Activated CD8-positive, alpha-beta memory T cell treated with anti-CD3 and anti-CD28 coated beads, Interleukin-2, amount 10 ng/mL, durations not matched to agents 7 days and 5 days (primary cell): ENCODE data around the gene SWSAP1. TPM values are rescaled to one million over a fixed set of nuclear protein-coding genes. Genes with fewer than 3 reads are reported as not detected.
A peak's percentile ranks its signal among the peaks of the same experiment; 100 is the strongest.

ENCODE experiments used
- ATAC-seq: fragments of 150-1000 bp; cut with Tn5 transposase; one replicate; pipeline ENCODE4 v1.10.0; 2021; ENCODE audit warnings: moderate library complexity
- CTCF ChIA-PET: fragments of 350-600 bp; sonication (Branson Sonifier 250); formaldehyde crosslinking; loops from one replicate; lab custom pipeline; 2021; ENCODE audit warnings: antibody characterized with exemption; lab: Charles Lee
- DNase-seq: peaks from one replicate; pipeline ENCODE4 v3.0.0-alpha.2; 2020
- H3K27ac Mint-ChIP-seq: one replicate; pipeline ENCODE4 v1.8.0; 2021; ENCODE audit warnings: mild to moderate bottlenecking, mixed read lengths
- H3K27me3 Mint-ChIP-seq: one replicate; pipeline ENCODE4 v1.8.0; 2021; ENCODE audit warnings: mixed read lengths
- H3K36me3 Mint-ChIP-seq: one replicate; pipeline ENCODE4 v1.8.0; 2021; ENCODE audit warnings: mild to moderate bottlenecking, mixed read lengths
- H3K4me1 Mint-ChIP-seq: one replicate; pipeline ENCODE4 v1.8.0; 2021; ENCODE audit warnings: mixed read lengths
- H3K4me3 Mint-ChIP-seq: one replicate; pipeline ENCODE4 v1.8.0; 2021; ENCODE audit warnings: mild to moderate bottlenecking, moderate library complexity, mixed read lengths
- H3K9me3 Mint-ChIP-seq: one replicate; pipeline ENCODE4 v1.8.0; 2022; ENCODE audit warnings: low read depth, mixed read lengths
- total RNA-seq, 2 experiments: library from RNA; stranded (reverse); gene quantifications; one replicate each; pipeline ENCODE4 v1.2.3, GENCODE V29; 2021

Gene SWSAP1
- total RNA-seq, 2 experiments from 2014 or later, result 2.6 to 3.9 TPM

GRCh38 chr19:11359421-11359820, 15.0 kb upstream of the SWSAP1 start:
- Mint-ChIP-seq H3K4me3 (no peak overlapping the region), H3K27me3 (peaks cover 9% of the 10 kb centered on the region), H3K9me3 (no peaks in the 10 kb centered on the region), H3K4me1 (peaks cover 11% of the 10 kb centered on the region), H3K27ac (no peak overlapping the region), H3K36me3 (no peaks in the 10 kb centered on the region)
- ATAC-seq (no peak), DNase-seq (no peak)
- CTCF ChIA-PET, result interaction anchor here (0.9 kb wide), 1 partner anchor 9 kb away, joined by 3 read pairs; no protein-coding TSS in a partner anchor

GRCh38 chr19:11361037-11361770, 13.3 kb upstream of the SWSAP1 start:
- ATAC-seq (peak; percentile 41), DNase-seq (no peak)
- no peak overlapping the region for H3K27ac Mint-ChIP-seq
- no peaks in the 10 kb centered on the region for H3K9me3 Mint-ChIP-seq
- peaks cover 1% of the 10 kb centered on the region for H3K4me1 Mint-ChIP-seq
- H3K36me3 Mint-ChIP-seq, result no peaks in the 10 kb centered on the region
- no peak overlapping the region for H3K4me3 Mint-ChIP-seq
- peaks cover 2% of the 10 kb centered on the region for H3K27me3 Mint-ChIP-seq
- CTCF ChIA-PET, result interaction anchor here (1.4 kb wide), 1 partner anchor 68 kb away, joined by 8 read pairs; no protein-coding TSS in a partner anchor

GRCh38 chr19:11361771-11362731, 12.4 kb upstream of the SWSAP1 start:
- CTCF ChIA-PET, result no interaction called here
- no peaks in the 10 kb centered on the region for H3K4me1 Mint-ChIP-seq
- no peaks in the 10 kb centered on the region for H3K27me3 Mint-ChIP-seq
- H3K4me3 Mint-ChIP-seq, result no peak overlapping the region
- DNase-seq (no peak), ATAC-seq (no peak)
- no peak overlapping the region for H3K27ac Mint-ChIP-seq
- H3K36me3 Mint-ChIP-seq, result no peaks in the 10 kb centered on the region
- no peaks in the 10 kb centered on the region for H3K9me3 Mint-ChIP-seq

- H3K4me1 Mint-ChIP-seq, result no peaks in the 10 kb centered on the region
- H3K4me3 Mint-ChIP-seq, result no peak overlapping the region
- no peak overlapping the region for H3K27ac Mint-ChIP-seq
- ATAC-seq, result no peak
- H3K36me3 Mint-ChIP-seq, result no peaks in the 10 kb centered on the region
- no peaks in the 10 kb centered on the region for H3K27me3 Mint-ChIP-seq
- no peak for DNase-seq
- no peaks in the 10 kb centered on the region for H3K9me3 Mint-ChIP-seq
- CTCF ChIA-PET, result interaction anchor here (0.8 kb wide), 1 partner anchor 70 kb away, joined by 4 read pairs; no protein-coding TSS in a partner anchor
Observed at GRCh38 chr19:11363881-11364280, 10.6 kb upstream of the SWSAP1 start.

- no peaks in the 10 kb centered on the region for H3K9me3 Mint-ChIP-seq
- H3K4me3 Mint-ChIP-seq, result no peak overlapping the region
- no peaks in the 10 kb centered on the region for H3K36me3 Mint-ChIP-seq
- H3K27me3 Mint-ChIP-seq, result no peaks in the 10 kb centered on the region
- ATAC-seq, result no peak
- H3K4me1 Mint-ChIP-seq, result no peaks in the 10 kb centered on the region
- H3K27ac Mint-ChIP-seq, result no peak overlapping the region
- CTCF ChIA-PET, result no interaction called here
- DNase-seq, result no peak
Observed at GRCh38 chr19:11364296-11364904, 10.1 kb upstream of the SWSAP1 start.

- no peak for DNase-seq
- Mint-ChIP-seq H3K27ac (no peak overlapping the region), H3K4me1 (no peaks in the 10 kb centered on the region), H3K4me3 (no peak overlapping the region), H3K36me3 (peaks cover 2% of the 10 kb centered on the region), H3K27me3 (no peaks in the 10 kb centered on the region), H3K9me3 (no peaks in the 10 kb centered on the region)
- CTCF ChIA-PET, result no interaction called here
- ATAC-seq, result no peak
Observed at GRCh38 chr19:11364935-11365334, 9.5 kb upstream of the SWSAP1 start.

GRCh38 chr19:11365557-11366117, 8.8 kb upstream of the SWSAP1 start:
- CTCF ChIA-PET, result no interaction called here
- no peak for ATAC-seq
- Mint-ChIP-seq H3K36me3 (peaks cover 2% of the 10 kb centered on the region), H3K27ac (no peak overlapping the region), H3K27me3 (no peaks in the 10 kb centered on the region), H3K9me3 (no peaks in the 10 kb centered on the region), H3K4me1 (no peaks in the 10 kb centered on the region), H3K4me3 (no peak overlapping the region)
- no peak for DNase-seq

GRCh38 chr19:11367528-11367927, 6.9 kb upstream of the SWSAP1 start:
- H3K4me3 Mint-ChIP-seq, result no peak overlapping the region
- no peaks in the 10 kb centered on the region for H3K9me3 Mint-ChIP-seq
- no peaks in the 10 kb centered on the region for H3K4me1 Mint-ChIP-seq
- DNase-seq (no peak), ATAC-seq (no peak)
- peaks cover 2% of the 10 kb centered on the region for H3K36me3 Mint-ChIP-seq
- CTCF ChIA-PET, result interaction anchor here (0.5 to 3.2 kb wide), 4 partner anchors 10 to 132 kb away, joined by 4 to 16 read pairs (median 4); no protein-coding TSS in a partner anchor
- H3K27me3 Mint-ChIP-seq, result no peaks in the 10 kb centered on the region
- no peak overlapping the region for H3K27ac Mint-ChIP-seq

- Mint-ChIP-seq H3K9me3 (no peaks in the 10 kb centered on the region), H3K36me3 (peaks cover 2% of the 10 kb centered on the region), H3K4me1 (peaks cover 7% of the 10 kb centered on the region), H3K27ac (no peak overlapping the region), H3K4me3 (no peak overlapping the region), H3K27me3 (no peaks in the 10 kb centered on the region)
- no peak for ATAC-seq
- CTCF ChIA-PET, result interaction anchor here (0.6 to 1.7 kb wide), 3 partner anchors 10 to 81 kb away, joined by 3 to 5 read pairs (median 4); no protein-coding TSS in a partner anchor
- DNase-seq, result no peak
Observed at GRCh38 chr19:11370744-11371143, 3.7 kb upstream of the SWSAP1 start.

GRCh38 chr19:11373166-11373884, 1.1 kb upstream of the SWSAP1 start:
- Mint-ChIP-seq H3K4me3 (no peak overlapping the region), H3K27ac (peak overlapping the region; percentile 4)
- CTCF ChIA-PET, result interaction anchor here (1.0 to 4.7 kb wide), 4 partner anchors 8 to 109 kb away, joined by 3 to 38 read pairs (median 6); partner anchors contain the start of gene TSPAN16

GRCh38 chr19:11373885-11374432, 507 bp upstream of the SWSAP1 start:
- H3K4me3 Mint-ChIP-seq, result no peak overlapping the region
- ATAC-seq, result no peak
- CTCF ChIA-PET, result interaction anchor here (0.6 to 4.7 kb wide), 8 partner anchors 9 to 248 kb away, joined by 3 to 38 read pairs (median 4); partner anchors contain the start of genes ODAD3, PRKCSH and TSPAN16
- no peak for DNase-seq
- H3K27ac Mint-ChIP-seq, result no peak overlapping the region
- H3K27me3 Mint-ChIP-seq, result no peaks in the 10 kb centered on the region
- H3K9me3 Mint-ChIP-seq, result no peaks in the 10 kb centered on the region
- H3K36me3 Mint-ChIP-seq, result peaks cover 15% of the 10 kb centered on the region
- H3K4me1 Mint-ChIP-seq, result peaks cover 29% of the 10 kb centered on the region

More at GRCh38 chr19:11373166-11373884, 1.1 kb upstream of the SWSAP1 start:
- Mint-ChIP-seq H3K36me3 (peaks cover 12% of the 10 kb centered on the region), H3K27me3 (no peaks in the 10 kb centered on the region), H3K4me1 (peaks cover 24% of the 10 kb centered on the region), H3K9me3 (no peaks in the 10 kb centered on the region)
- no peak for DNase-seq
- ATAC-seq, result no peak
